ENCODE results near the gene DENND5B. TPM values are rescaled to one million over a fixed set of nuclear protein-coding genes. Genes with fewer than 3 reads are reported as not detected.
A peak's percentile ranks its signal among the peaks of the same experiment; 100 is the strongest.

DENND5B gene
- polyA plus RNA-seq, 2 of the 4 experiments (the other 2 are of a cell fraction) = 15.5 to 55.2 TPM

DNA sequence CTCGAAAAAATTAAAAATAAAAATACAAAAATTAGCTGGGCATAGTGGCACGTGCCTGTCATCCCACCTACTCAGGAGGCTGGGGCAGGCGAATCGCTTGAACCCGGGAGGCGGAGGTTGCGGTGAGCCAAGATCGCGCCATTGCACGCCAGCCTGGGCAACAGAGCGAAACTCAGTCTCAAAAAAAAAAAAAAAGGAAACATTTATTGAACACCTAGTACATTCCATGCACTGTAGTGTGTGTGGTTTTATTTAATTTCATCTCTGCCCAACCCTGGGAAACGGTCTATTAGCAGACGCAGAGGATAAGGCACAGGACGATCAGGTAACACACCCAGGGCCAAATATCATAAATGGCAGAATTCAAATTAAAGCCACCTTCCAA is 229.2 kb downstream of the DENND5B start:
- FAIRE-seq (no peak), ATAC-seq (no peak), DNase-seq (ENCODE audit: low read depth in 1 of 2, low spot score in 1 of 2) (no peak)
- no peak overlapping the region for H3K27ac ChIP-seq
- POLR2A ChIA-PET = no interaction called here
- no peak overlapping the region for H3K4me2 ChIP-seq
- TF ChIP-seq MAZ (IDR thresholded peaks at IDR 0.05; ENCODE audit: borderline replicate concordance, low read depth, low read length) (no peak), GATA3 (IDR thresholded peaks at IDR 0.05; ENCODE audit: borderline replicate concordance) (no peak), KDM1A (IDR thresholded peaks at IDR 0.05; ENCODE audit: low read depth) (no peak), HDAC2 (IDR thresholded peaks at IDR 0.05) (no peak), EHMT2 (IDR thresholded peaks at IDR 0.05; ENCODE audit: low read depth) (no peak), JUNB (IDR thresholded peaks at IDR 0.05) (no peak), ZFP36 (IDR thresholded peaks at IDR 0.05; ENCODE audit: borderline replicate concordance, partially characterized antibody) (no peak), RFX5 (IDR thresholded peaks at IDR 0.05) (no peak)
- TF ChIP-seq, protein P1, sequence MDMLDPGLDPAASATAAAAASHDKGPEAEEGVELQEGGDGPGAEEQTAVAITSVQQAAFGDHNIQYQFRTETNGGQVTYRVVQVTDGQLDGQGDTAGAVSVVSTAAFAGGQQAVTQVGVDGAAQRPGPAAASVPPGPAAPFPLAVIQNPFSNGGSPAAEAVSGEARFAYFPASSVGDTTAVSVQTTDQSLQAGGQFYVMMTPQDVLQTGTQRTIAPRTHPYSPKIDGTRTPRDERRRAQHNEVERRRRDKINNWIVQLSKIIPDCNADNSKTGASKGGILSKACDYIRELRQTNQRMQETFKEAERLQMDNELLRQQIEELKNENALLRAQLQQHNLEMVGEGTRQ (IDR thresholded peaks at IDR 0.05) = no peak
- TF ChIP-seq, protein P2, sequence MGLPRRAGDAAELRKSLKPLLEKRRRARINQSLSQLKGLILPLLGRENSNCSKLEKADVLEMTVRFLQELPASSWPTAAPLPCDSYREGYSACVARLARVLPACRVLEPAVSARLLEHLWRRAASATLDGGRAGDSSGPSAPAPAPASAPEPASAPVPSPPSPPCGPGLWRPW (IDR thresholded peaks at IDR 0.05) = no peak
- WGBS (ENCODE audit: missing lambda C conversion rate) = 81% methylated on average over 14 of the region's 14 CpGs
- no peak overlapping the region for H3K4me3 ChIP-seq
- peaks cover 6% of the 10 kb centered on the region; the same call in 2 of the 3 replicates for H3K4me1 ChIP-seq
- CTCF ChIA-PET = interaction anchor here (2.2 to 2.5 kb wide), 2 partner anchors 11 to 41 kb away, joined by 7 to 10 read pairs; no protein-coding TSS in a partner anchor
- no peaks in the 10 kb centered on the region for H3K9me3 ChIP-seq

DNA sequence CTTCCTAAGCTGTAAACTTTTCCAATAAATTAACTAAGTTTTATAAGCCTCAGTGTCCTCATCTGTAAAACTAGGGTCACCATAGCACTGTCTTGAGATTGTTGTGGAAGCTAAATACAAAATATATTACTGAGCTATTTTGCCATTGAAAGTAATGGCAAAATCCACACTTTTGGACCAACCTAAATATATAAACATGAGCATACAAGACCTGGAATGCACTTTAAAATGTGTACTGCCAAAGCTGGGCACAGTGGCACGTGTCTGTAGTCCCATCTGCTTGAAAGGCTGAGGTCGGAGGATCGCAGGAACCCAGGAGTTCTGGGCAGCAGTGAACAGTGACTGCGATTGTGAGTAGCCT is 235.2 kb downstream of the DENND5B start:
- no peaks in the 10 kb centered on the region for H3K9me3 ChIP-seq
- ChIA-PET POLR2A (no interaction called here), CTCF (no interaction called here)
- DNase-seq (ENCODE audit: low read depth in 1 of 2, low spot score in 1 of 2) (no peak), FAIRE-seq (no peak), ATAC-seq (no peak)
- TF ChIP-seq HDAC2 (IDR thresholded peaks at IDR 0.05) (no peak), CEBPB (IDR thresholded peaks at IDR 0.05) (no peak), KDM1A (IDR thresholded peaks at IDR 0.05; ENCODE audit: low read depth) (no peak), ZNF302 (CRISPR knock-in tag; IDR thresholded peaks at IDR 0.05) (no peak)
- TF ChIP-seq, protein P3, sequence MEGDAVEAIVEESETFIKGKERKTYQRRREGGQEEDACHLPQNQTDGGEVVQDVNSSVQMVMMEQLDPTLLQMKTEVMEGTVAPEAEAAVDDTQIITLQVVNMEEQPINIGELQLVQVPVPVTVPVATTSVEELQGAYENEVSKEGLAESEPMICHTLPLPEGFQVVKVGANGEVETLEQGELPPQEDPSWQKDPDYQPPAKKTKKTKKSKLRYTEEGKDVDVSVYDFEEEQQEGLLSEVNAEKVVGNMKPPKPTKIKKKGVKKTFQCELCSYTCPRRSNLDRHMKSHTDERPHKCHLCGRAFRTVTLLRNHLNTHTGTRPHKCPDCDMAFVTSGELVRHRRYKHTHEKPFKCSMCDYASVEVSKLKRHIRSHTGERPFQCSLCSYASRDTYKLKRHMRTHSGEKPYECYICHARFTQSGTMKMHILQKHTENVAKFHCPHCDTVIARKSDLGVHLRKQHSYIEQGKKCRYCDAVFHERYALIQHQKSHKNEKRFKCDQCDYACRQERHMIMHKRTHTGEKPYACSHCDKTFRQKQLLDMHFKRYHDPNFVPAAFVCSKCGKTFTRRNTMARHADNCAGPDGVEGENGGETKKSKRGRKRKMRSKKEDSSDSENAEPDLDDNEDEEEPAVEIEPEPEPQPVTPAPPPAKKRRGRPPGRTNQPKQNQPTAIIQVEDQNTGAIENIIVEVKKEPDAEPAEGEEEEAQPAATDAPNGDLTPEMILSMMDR (IDR thresholded peaks at IDR 0.05) = no peak
- no peak overlapping the region for H3K4me2 ChIP-seq
- H3K4me1 ChIP-seq = no peaks in the 10 kb centered on the region
- H3K27ac ChIP-seq = no peak overlapping the region
- no peak overlapping the region for H3K4me3 ChIP-seq
- WGBS (ENCODE audit: missing lambda C conversion rate) = 58% methylated on average over 4 of the region's 4 CpGs

DNA sequence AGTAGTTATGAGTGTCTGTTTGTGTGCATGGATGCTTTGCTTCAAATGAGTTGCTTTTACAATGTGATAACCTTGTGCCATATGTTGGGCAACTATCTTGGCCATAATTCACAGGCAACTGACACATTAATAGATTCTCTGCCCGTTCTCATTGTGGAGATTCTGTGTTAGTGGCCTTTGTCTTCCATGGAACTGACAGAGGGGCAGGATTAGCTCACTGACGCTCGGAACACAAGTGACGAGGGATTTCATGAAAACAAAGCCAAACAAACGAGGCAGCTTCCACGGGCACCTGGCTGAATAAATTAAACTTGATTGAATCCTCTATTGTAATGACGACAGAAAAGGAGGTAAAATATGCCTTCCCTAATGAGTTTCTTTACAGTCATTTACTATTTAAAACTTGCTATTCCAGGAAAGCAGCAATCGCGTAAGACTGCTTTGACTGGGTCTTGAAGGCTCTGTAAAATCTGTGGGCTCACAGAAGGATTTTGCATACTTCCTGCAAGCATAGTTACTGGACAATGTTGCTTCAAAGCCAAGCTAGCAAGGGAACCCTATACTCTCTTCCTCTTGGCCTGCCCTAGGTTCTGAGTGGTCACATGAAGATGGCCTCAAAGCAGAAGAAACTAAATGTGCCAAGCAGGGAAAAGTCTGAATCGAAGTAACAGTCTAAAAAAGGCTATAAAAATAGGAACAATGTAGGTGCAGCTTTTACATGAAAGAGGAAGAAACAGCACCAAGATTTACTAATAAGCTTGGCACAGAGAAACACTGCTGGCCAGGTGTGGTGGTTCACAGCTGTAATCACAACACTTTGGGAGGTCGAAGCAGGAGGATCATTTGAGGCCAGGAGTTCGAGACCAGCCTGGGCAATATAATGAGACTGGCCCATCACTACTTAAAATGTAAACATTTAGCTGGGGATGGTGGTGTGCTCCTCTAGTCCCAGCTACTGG is 236.9 kb downstream of the DENND5B start:
- FAIRE-seq (peak; percentile 67), DNase-seq (ENCODE audit: low read depth in 1 of 2, low spot score in 1 of 2) (no peak), ATAC-seq (no peak)
- CTCF ChIA-PET = interaction anchor here (1.1 to 2.0 kb wide), 3 partner anchors 9 to 82 kb away, joined by 4 to 5 read pairs (median 4); no protein-coding TSS in a partner anchor
- POLR2A ChIA-PET = no interaction called here
- H3K27ac ChIP-seq = no peak overlapping the region
- H3K4me2 ChIP-seq = no peak overlapping the region
- TF ChIP-seq CEBPB (IDR thresholded peaks at IDR 0.05) (no peak), RARB (CRISPR knock-in tag; IDR thresholded peaks at IDR 0.05) (no peak), TP53 (CRISPR knock-in tag; IDR thresholded peaks at IDR 0.05) (no peak), MAZ (IDR thresholded peaks at IDR 0.05; ENCODE audit: borderline replicate concordance, low read depth, low read length) (no peak), BHLHE40 (IDR thresholded peaks at IDR 0.05; ENCODE audit: low read depth, low read length) (no peak), HOXB5 (CRISPR knock-in tag; IDR thresholded peaks at IDR 0.05) (no peak), POLR2AphosphoS2 (conservative IDR thresholded peaks at IDR 0.05; ENCODE audit: low read length) (no peak), CHD4 (IDR thresholded peaks at IDR 0.05; ENCODE audit: borderline replicate concordance) (no peak), KDM5A (IDR thresholded peaks at IDR 0.05) (no peak), JUN (IDR thresholded peaks at IDR 0.05) (no peak)
- TF ChIP-seq, protein P4, sequence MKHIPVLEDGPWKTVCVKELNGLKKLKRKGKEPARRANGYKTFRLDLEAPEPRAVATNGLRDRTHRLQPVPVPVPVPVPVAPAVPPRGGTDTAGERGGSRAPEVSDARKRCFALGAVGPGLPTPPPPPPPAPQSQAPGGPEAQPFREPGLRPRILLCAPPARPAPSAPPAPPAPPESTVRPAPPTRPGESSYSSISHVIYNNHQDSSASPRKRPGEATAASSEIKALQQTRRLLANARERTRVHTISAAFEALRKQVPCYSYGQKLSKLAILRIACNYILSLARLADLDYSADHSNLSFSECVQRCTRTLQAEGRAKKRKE (CRISPR knock-in tag; IDR thresholded peaks at IDR 0.05; ENCODE audit: low read depth) = no peak
- TF ChIP-seq, protein P5, sequence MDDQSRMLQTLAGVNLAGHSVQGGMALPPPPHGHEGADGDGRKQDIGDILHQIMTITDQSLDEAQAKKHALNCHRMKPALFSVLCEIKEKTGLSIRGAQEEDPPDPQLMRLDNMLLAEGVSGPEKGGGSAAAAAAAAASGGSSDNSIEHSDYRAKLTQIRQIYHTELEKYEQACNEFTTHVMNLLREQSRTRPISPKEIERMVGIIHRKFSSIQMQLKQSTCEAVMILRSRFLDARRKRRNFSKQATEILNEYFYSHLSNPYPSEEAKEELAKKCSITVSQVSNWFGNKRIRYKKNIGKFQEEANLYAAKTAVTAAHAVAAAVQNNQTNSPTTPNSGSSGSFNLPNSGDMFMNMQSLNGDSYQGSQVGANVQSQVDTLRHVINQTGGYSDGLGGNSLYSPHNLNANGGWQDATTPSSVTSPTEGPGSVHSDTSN (IDR thresholded peaks at IDR 0.05) = no peak
- TF ChIP-seq, protein P6, sequence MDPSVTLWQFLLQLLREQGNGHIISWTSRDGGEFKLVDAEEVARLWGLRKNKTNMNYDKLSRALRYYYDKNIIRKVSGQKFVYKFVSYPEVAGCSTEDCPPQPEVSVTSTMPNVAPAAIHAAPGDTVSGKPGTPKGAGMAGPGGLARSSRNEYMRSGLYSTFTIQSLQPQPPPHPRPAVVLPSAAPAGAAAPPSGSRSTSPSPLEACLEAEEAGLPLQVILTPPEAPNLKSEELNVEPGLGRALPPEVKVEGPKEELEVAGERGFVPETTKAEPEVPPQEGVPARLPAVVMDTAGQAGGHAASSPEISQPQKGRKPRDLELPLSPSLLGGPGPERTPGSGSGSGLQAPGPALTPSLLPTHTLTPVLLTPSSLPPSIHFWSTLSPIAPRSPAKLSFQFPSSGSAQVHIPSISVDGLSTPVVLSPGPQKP (IDR thresholded peaks at IDR 0.05; ENCODE audit: low read depth, low read length) = no peak
- 75% methylated on average over 12 of the region's 12 CpGs for WGBS (ENCODE audit: missing lambda C conversion rate)
- no peaks in the 10 kb centered on the region for H3K9me3 ChIP-seq
- no peak overlapping the region for H3K4me3 ChIP-seq
- no peaks in the 10 kb centered on the region for H3K4me1 ChIP-seq

Data from A549 (cell line).